Heart left ventricle (tissue), 16 donors: ENCODE data around the gene STK32C. TPM values are rescaled to one million over a fixed set of nuclear protein-coding genes. Genes with fewer than 3 reads are reported as not detected.

Experiments used
- ATAC-seq, 4 donors: fragments of 200-7000 bp; cut with Tn5 transposase; one replicate each; pipeline ENCODE4 v1.9.1; 2020 to 2022; ENCODE audit warnings: moderate library complexity in 4 of 4, mild to moderate bottlenecking in 3 of 4, moderate number of reproducible peaks in 1 of 4
- DNase-seq, 5 donors: peaks; one replicate each; pipeline ENCODE4 v3.0.0-alpha.2; 2020
- H3K27ac ChIP-seq, 12 donors: fragments of 200-600 bp; sonication (generic) in 4 of 12; one replicate each; pipeline versions ENCODE4 v1.5.0 to v1.8.0; 2016 to 2022; ENCODE audit warnings: mild to moderate bottlenecking in 2 of 12
- H3K27me3 ChIP-seq, 9 donors: fragments of 200-600 bp; sonication (generic) in 2 of 9; one replicate each; pipeline versions ENCODE4 v1.5.1 to v1.8.0; 2016 to 2022; ENCODE audit warnings: mild to moderate bottlenecking in 3 of 9
- H3K36me3 ChIP-seq, 9 donors: fragments of 200-600 bp; sonication (generic) in 2 of 9; one replicate each; pipeline versions ENCODE4 v1.5.0 to v1.8.0; 2018 to 2022; ENCODE audit warnings: mild to moderate bottlenecking in 2 of 9
- H3K4me1 ChIP-seq, 12 donors: fragments of 200-600 bp; sonication (generic) in 4 of 12; one replicate each; pipeline versions ENCODE4 v1.5.0 to v1.8.0; 2016 to 2022; ENCODE audit warnings: mild to moderate bottlenecking in 3 of 12
- H3K4me3 ChIP-seq, 12 donors: fragments of 200-600 bp; sonication (generic) in 4 of 12; one replicate each; pipeline versions ENCODE4 v1.5.0 to v1.8.0; 2017 to 2022; ENCODE audit warnings: mild to moderate bottlenecking in 9 of 12, moderate library complexity in 4 of 12
- H3K9me3 ChIP-seq, 12 donors: fragments of 200-600 bp; sonication (generic) in 4 of 12; one replicate each; pipeline versions ENCODE4 v1.5.0 to v1.8.0; 2016 to 2022; ENCODE audit warnings: mild to moderate bottlenecking in 1 of 12
- POLR2A ChIP-seq, 2 donors: fragments of 450-650 bp; IDR thresholded peaks; one replicate each; pipeline ENCODE4 v1.6.1; 2017; ENCODE audit warnings: antibody characterized with exemption in 2 of 2, mild to moderate bottlenecking in 2 of 2, moderate library complexity in 2 of 2
- WGBS, 4 donors: extraction: QIAGEN DNeasy Blood & Tissue Kit in 2 of 4; methylation state at CpG; one replicate each; pipeline versions ENCODE4 v1.1.5 to v1.1.7; 2013 to 2018; 5-methylcytosine and 5-hydroxymethylcytosine counted together
- intact Hi-C, 10 donors: fragments of 100-400 bp; cut with DNase I; formaldehyde crosslinking; loops; one replicate each; pipeline versions ENCODE4 v1.11.1 to v1.14.2; 2022
- polyA plus RNA-seq, 2 donors: library from polyadenylated mRNA; stranded (reverse); fragments of 200-250 nt; gene quantifications; one replicate each; pipeline ENCODE4 v1.2.3, GENCODE V29; 2013
- total RNA-seq, 9 donors: library from RNA; depleted of rRNA in 2 of 9; stranded (reverse); fragments of >200 nt in 2 of 9; fragmentation: NEBNext Ultra II Directional in 3 of 9; extraction: Animal tissue kit (Norgen Biotek cat#: 25700) in 3 of 9; gene quantifications; one replicate each; pipeline versions ENCODE4 v1.1.0 to v1.2.4, GENCODE V29; 2016 to 2023
- TF ChIP-seq, protein P1 (sequence below), 12 donors: fragments of 200-600 bp; sonication (generic) in 4 of 12; IDR thresholded peaks; one replicate each; pipeline versions ENCODE4 v1.5.0 to v1.8.0; 2018 to 2022; ENCODE audit warnings: antibody characterized with exemption in 12 of 12, mild to moderate bottlenecking in 5 of 12
- donor health status: ischemic (EF 13 %, LVEDD 7.1; RV severe dilation, severe dysfunction).
- donor health status: healthy with polysubstance abuse.
- donor health status: DM: no; HTN: yes; CAD: no.
- donor health status: DM: no; HTN: no; CAD: no.
- donor health status: ischemic (EF 25% LVEDD 6.9; RV normal size, moderate dysfunction).
- donor health status: ischemic (EF 25% LVEDD 5.7; RV mildly dilated, moderate dysfunction).
- donor health status: healthy.
- donor health status: DM: yes; HTN: yes; CAD: no.
- donor health status: ischemic (EF 35%, LVEDD 5.7; RV mildly dilated, moderate dysfunction).
- donor health status: nonischemic (EF 11% LVEDD 7.7; RV severe dilation, severe dysfunction).
- donor health status: DM: yes; HTN: yes; CAD: no.
- donor health status: PGD.
- donor health status: ischemic (EF 29% LVEDD 5.4; RV normal size, mild dysfunction).
- donor health status: nonischemic (EF 23%, LVEDD 6.1; RV moderate dilation, normal function).

STK32C gene
- total and polyA plus RNA-seq, 11 donors, result 3.8 to 9.8 (median 6.2) TPM

DNA sequence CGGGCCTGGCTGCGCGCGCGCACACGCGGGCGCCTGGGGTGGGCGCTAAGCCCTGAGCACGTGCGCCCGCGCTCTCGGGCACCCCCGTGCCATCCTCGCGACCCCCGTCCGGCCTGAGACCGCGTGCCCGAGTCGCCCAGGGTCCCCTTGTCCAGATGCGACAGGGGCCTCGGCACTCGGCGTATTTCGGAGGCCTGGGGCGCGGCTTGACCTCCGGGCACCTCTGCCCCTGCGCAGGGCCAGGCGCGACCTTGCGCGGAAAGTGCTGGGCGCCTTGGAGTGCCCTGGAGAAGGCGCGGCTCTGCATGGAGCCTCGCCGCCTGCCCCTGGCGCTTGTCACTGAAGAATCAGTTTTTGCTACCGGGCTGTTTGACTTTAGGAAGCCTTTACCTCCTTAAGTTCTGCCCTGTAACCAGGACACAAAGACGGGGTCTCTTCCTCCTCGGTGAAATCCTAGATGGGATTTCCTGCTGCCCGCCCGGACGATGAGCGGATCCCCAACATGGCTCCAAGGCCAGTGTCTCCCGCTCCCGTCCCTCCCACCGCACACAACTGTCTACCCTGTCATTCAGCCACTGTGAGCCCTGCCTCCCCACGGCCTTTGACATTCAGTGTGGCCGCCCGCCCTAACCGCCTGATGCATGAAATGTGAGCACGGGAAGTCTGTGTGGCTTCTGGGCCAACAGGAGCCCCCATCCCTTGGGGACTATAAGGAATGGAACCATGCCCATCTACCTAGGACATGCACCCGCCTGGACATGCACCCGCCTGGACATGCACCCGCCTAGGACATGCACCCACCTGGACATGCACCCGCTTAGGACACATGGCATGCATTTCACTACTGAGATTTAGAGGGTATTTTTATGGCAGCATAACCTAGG is 1.1 kb upstream of the STK32C start:
- peak in 2 of 4 donors; percentile 2 to 17 for ATAC-seq
- DNase-seq, result peak in 2 of 5 donors; percentile 20 to 47
- H3K27me3 ChIP-seq, result no peaks in the 10 kb centered on the region
- intact Hi-C loops, result loop anchor here in 4 of 10 donors (1.0 to 5.0 kb wide), 5 partner anchors 20 to 87 kb away; partner anchors contain the start of gene LRRC27 (in 2 of the 4)
- peak overlapping the region in 10 of 12 donors; percentile 52 to 86 (median 73) for H3K27ac ChIP-seq
- 19 to 27% (median 22%) methylated on average over 24 to 61 of the region's 61 CpGs for WGBS, 4 donors
- peaks cover 0 to 24% (median 15%) of the 10 kb centered on the region in 12 donors for H3K4me1 ChIP-seq
- TF ChIP-seq POLR2A (IDR thresholded peaks at IDR 0.05), result no peak
- TF ChIP-seq, protein P1, sequence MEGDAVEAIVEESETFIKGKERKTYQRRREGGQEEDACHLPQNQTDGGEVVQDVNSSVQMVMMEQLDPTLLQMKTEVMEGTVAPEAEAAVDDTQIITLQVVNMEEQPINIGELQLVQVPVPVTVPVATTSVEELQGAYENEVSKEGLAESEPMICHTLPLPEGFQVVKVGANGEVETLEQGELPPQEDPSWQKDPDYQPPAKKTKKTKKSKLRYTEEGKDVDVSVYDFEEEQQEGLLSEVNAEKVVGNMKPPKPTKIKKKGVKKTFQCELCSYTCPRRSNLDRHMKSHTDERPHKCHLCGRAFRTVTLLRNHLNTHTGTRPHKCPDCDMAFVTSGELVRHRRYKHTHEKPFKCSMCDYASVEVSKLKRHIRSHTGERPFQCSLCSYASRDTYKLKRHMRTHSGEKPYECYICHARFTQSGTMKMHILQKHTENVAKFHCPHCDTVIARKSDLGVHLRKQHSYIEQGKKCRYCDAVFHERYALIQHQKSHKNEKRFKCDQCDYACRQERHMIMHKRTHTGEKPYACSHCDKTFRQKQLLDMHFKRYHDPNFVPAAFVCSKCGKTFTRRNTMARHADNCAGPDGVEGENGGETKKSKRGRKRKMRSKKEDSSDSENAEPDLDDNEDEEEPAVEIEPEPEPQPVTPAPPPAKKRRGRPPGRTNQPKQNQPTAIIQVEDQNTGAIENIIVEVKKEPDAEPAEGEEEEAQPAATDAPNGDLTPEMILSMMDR (IDR thresholded peaks at IDR 0.05), result no peak
- peaks cover 0 to 1% (median 0%) of the 10 kb centered on the region in 12 donors for H3K9me3 ChIP-seq
- peak overlapping the region; percentile 53 to 98 (median 87) for H3K4me3 ChIP-seq
- H3K36me3 ChIP-seq, result no peaks in the 10 kb centered on the region

DNA sequence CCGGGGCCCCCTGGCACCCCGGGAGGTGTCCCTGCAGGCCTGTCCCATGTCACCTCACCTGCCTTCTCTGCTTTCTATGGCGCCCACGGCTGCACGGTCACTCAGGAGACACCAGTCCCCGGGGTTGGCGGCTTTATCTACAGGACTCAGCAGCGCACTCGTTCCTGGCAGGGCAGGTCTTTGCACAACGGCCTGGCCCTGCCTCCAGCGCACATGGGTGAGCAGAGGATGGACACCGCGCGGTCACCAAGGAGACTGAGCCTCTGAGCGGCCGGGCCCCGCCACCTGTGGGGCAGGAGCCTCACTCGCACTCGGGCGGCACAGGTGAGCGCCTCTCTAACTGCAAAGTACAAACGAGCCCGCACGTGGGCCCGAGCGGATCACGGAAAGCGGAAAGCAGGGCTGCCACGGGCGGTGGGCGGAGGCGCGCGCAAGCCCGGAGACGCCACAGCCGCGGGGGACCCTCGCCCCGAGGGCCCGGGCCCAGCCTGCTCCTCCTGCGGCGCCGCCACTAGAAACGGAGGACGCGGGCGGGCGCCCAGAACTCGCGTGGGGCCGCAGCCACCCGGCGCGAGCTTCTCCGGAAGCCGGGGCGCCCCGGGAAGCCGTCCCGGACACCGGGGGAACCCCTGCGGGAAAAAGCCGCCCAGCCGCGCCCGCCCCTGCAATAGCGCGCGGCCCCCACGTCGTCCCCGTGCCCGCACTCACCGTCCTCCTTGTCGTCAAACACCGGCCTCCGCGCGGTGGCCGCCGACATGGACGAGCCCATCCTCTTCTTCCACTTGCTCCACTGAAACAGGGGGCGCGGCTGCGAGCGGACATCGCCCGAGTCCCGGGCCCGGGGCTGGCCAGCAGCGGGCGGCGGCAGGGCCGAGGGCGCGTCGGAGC is 642 bp downstream of the STK32C start:
- whole genome bisulfite sequencing, 4 donors, result 5 to 6% (median 6%) methylated on average over 67 to 98 of the region's 98 CpGs
- H3K27ac ChIP-seq, result peak overlapping the region in 2 of 12 donors; percentile 28 to 31
- ATAC-seq (peak in 1 of 4 donors; percentile 9), DNase-seq (peak; percentile 36 to 75 (median 56))
- H3K9me3 ChIP-seq, result no peaks in the 10 kb centered on the region
- H3K36me3 ChIP-seq, result no peaks in the 10 kb centered on the region
- H3K27me3 ChIP-seq, result no peaks in the 10 kb centered on the region
- H3K4me3 ChIP-seq, result peak overlapping the region; percentile 53 to 98 (median 87)
- intact Hi-C loops, result loop anchor here in 1 of 10 donors (5.0 kb wide), 1 partner anchor 85 kb away; no protein-coding TSS in a partner anchor
- TF ChIP-seq, protein P1 (IDR thresholded peaks at IDR 0.05), result no peak
- TF ChIP-seq POLR2A (IDR thresholded peaks at IDR 0.05), result no peak
- peaks cover 0 to 24% (median 15%) of the 10 kb centered on the region in 12 donors for H3K4me1 ChIP-seq

GRCh38 chr10:132306343-132306685 is 1.4 kb downstream of the STK32C start:
- H3K27ac ChIP-seq, result no peak overlapping the region
- H3K27me3 ChIP-seq, result no peaks in the 10 kb centered on the region
- peaks cover 0 to 22% (median 15%) of the 10 kb centered on the region in 12 donors for H3K4me1 ChIP-seq
- DNase-seq (peak in 2 of 5 donors; percentile 8 to 14), ATAC-seq (no peak)
- no peaks in the 10 kb centered on the region for H3K9me3 ChIP-seq
- WGBS, 4 donors, result 97 to 98% (median 97%) methylated on average over 16 of the region's 16 CpGs
- peak overlapping the region in 1 of 12 donors; percentile 92 for H3K4me3 ChIP-seq
- H3K36me3 ChIP-seq, result no peaks in the 10 kb centered on the region
- no peak for TF ChIP-seq POLR2A (IDR thresholded peaks at IDR 0.05)
- TF ChIP-seq, protein P1 (IDR thresholded peaks at IDR 0.05), result no peak
- intact Hi-C loops, result loop anchor here in 1 of 10 donors (5.0 kb wide), 1 partner anchor 84 kb away; no protein-coding TSS in a partner anchor
